Bronchial epithelial cell (primary cell): ENCODE measurements around the gene CACNA2D3. TPM values are rescaled to one million over a fixed set of nuclear protein-coding genes. Genes with fewer than 3 reads are reported as not detected.

Experiments used
- DNase-seq: peaks from one replicate; pipeline ENCODE4 v3.0.0-alpha.2; 2010; ENCODE audit warnings: low read depth
- FAIRE-seq: peaks from 2 replicates; lab custom pipeline; 2011; peaks lifted over from hg19 to GRCh38; lab: Jason Lieb, UNC
- H3K27me3 ChIP-seq: 2 replicates; pipeline ENCODE4 v1.5.1; 2011; ENCODE audit warnings: low read length; ENCODE audit not compliant: control insufficient read depth, insufficient read depth
- H3K36me3 ChIP-seq: 2 replicates; pipeline ENCODE4 v1.5.1; 2011; ENCODE audit warnings: low read length; ENCODE audit not compliant: control insufficient read depth, insufficient read depth
- H3K4me3 ChIP-seq: 2 replicates; pipeline ENCODE4 v1.5.1; 2011; ENCODE audit warnings: mild to moderate bottlenecking, low read depth, low read length, control low read depth
- total RNA-seq: library from RNA; depleted of rRNA; stranded (reverse); fragments of >200 nt; gene quantifications from 2 replicates; pipeline ENCODE4 v1.2.1, GENCODE V29; 2014
- TF ChIP-seq, protein P1 (sequence below): IDR thresholded peaks from 2 replicates; pipeline ENCODE4 v1.5.1; 2011; ENCODE audit warnings: mild to moderate bottlenecking, moderate library complexity, low read length, control low read depth, inconsistent platforms; ENCODE audit not compliant: insufficient read depth, severe bottlenecking

The CACNA2D3 gene
- total RNA-seq, 1 donor from 2014 or later = not detected

DNA sequence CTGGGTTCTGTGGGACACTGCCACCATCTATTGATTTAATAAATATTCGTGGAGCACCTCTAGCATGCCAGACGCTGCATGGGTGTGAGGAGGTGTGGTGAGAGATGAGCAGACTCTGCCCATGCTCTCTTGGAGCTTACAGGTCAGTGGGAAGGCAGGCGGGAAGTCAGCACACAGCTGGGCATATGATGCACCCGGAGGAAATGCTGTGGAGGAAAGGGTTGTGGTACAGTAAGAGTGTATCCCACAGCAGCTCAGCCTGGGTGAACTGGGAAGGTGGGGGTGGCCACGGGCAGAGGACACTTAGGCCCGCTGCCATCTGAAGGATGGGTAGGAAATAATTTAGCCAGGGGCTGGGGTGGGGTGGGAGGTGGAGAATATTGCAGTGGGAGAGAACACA is 392.1 kb downstream of the CACNA2D3 start:
- DNase-seq (no peak), FAIRE-seq (no peak)
- Histone ChIP-seq H3K4me3 (no peak overlapping the region), H3K36me3 (no peaks in the 10 kb centered on the region), H3K27me3 (no peaks in the 10 kb centered on the region)
- TF ChIP-seq, protein P1, sequence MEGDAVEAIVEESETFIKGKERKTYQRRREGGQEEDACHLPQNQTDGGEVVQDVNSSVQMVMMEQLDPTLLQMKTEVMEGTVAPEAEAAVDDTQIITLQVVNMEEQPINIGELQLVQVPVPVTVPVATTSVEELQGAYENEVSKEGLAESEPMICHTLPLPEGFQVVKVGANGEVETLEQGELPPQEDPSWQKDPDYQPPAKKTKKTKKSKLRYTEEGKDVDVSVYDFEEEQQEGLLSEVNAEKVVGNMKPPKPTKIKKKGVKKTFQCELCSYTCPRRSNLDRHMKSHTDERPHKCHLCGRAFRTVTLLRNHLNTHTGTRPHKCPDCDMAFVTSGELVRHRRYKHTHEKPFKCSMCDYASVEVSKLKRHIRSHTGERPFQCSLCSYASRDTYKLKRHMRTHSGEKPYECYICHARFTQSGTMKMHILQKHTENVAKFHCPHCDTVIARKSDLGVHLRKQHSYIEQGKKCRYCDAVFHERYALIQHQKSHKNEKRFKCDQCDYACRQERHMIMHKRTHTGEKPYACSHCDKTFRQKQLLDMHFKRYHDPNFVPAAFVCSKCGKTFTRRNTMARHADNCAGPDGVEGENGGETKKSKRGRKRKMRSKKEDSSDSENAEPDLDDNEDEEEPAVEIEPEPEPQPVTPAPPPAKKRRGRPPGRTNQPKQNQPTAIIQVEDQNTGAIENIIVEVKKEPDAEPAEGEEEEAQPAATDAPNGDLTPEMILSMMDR = no peak

DNA sequence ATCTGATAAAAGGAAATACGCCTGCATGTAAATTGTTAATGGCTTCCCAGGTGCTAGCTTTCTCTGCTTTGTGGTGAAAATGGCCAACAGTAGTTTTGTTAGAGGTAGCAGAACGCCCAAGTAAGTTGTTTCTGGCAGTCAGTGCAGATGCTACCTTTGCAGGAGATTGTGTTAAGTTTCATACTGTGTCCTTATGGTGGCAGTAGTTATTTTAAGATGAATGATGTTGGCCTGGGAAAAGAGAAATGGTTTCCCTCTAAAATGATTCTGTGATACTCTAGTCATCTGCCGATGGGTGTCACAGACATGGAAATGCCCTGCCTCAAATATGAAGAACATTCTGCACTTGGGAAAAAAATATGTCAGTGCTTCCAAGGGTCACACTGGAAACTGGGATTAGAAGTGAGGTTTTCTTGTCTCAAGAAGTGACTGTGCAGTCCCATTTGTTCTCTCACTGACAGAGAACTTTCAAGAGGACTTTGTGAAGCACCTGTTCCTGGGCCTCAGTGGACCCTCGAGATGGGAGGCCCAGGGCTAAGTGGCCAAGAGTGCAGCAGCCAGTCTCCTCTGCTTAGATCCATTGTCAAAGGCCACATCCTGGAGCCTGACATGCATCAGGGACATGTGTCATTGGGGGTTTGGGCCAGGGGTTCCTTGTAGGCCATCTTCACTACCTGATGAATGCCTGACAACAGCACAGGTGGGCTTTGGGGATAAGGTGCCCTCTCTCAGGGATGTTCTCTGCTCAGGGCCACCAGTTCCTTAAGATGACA is 393.3 kb downstream of the CACNA2D3 start:
- no peaks in the 10 kb centered on the region for H3K36me3 ChIP-seq
- H3K4me3 ChIP-seq = no peak overlapping the region
- H3K27me3 ChIP-seq = no peaks in the 10 kb centered on the region
- no peak for FAIRE-seq
- no peak for DNase-seq
- TF ChIP-seq, protein P1 = no peak

DNA sequence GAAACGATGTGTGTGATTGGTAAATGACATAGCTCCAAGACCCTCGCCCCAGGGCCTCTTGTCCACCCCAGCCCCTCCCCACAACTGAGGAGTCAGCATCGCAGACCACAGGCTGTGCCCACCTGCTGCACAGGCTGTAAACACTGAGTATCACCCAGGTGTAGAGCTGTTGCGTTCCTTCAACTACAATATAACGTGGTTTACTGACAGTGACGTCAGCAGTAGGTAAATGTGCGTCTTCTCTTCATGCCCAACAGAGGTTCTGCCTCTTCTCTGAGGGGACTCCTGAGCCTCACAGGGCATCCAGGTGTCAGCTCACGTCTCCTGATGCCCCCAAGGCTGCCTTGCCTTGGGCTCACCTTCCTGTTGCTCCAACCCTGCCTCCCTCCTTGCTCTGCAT is 395.1 kb downstream of the CACNA2D3 start:
- no peaks in the 10 kb centered on the region for H3K36me3 ChIP-seq
- FAIRE-seq (no peak), DNase-seq (no peak)
- H3K27me3 ChIP-seq = no peaks in the 10 kb centered on the region
- H3K4me3 ChIP-seq = no peak overlapping the region
- TF ChIP-seq, protein P1 = no peak

DNA sequence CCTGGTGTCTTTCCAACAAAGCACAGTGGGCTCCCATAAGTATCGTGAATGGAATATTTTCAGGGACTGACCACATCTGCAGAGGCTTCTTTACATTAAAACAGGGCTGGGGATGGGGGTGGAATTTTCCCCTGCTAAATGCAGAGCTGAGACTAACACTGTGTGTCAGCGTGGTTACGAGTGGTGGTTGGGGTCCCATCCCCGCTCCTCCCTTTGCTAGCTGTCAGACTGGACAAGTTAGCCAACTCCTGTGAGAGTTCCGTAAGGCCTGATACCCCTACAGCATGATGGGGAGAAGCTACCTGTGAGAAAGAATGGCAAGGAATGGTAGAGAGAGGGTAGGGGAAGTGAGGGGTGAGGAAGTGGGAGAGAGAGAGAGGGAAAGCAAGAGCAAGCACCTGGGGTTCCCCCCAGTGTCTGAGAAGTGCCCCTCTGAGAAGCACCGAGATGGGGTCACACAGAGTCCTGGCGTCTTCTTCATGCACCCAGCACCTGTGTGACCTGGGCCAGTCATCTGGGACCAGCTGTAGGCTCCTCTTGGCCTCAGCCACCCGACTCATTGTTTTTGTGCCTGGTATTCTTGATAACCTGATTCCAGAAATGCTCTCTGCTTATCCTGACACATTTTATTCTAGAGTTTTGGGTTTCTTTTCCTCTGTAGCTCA is 395.8 kb downstream of the CACNA2D3 start:
- DNase-seq (no peak), FAIRE-seq (no peak)
- TF ChIP-seq, protein P1 = no peak
- H3K36me3 ChIP-seq = no peaks in the 10 kb centered on the region
- H3K4me3 ChIP-seq = no peak overlapping the region
- H3K27me3 ChIP-seq = no peaks in the 10 kb centered on the region

DNA sequence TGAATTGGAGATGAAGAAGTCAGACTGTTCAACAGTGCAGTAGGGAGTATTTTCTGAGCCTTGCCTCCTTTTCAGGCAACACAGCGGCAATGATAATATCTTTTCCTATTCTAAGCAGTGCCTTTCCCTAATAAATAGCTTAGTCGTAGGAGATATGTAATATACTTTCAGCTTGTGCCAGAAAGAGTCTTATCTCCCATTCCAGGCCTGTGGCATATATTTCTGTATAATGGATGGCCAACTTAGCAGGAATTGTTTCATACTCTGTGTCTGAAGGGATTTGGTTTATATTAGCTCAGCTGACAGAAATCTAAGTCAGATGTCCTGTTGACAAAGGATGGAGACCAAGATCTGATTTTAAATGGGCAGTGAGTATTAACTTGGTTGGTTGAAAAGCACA is 397.1 kb downstream of the CACNA2D3 start:
- no peaks in the 10 kb centered on the region for H3K36me3 ChIP-seq
- FAIRE-seq (no peak), DNase-seq (no peak)
- H3K4me3 ChIP-seq = no peak overlapping the region
- H3K27me3 ChIP-seq = no peaks in the 10 kb centered on the region
- TF ChIP-seq, protein P1 = no peak

DNA sequence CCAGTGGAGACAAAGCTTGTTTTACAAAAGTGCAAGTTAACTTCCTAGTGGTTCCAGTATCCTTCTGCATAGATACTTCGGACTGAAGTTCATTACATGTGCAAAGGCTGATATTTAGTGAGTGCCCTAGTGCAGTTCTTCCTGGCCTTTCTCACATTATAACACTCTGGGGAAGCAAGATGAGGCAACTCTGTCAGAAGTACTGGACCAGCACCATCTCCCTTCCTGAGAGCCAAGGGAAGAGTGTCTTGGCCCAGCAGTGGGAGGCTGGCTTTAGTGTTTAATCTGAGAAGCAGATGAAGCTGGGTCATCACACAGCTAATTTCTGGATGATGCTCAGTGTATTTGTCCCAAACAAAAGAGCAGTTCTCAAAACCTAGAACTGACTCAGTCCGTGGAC is 397.7 kb downstream of the CACNA2D3 start:
- H3K27me3 ChIP-seq = no peaks in the 10 kb centered on the region
- DNase-seq (no peak), FAIRE-seq (no peak)
- no peaks in the 10 kb centered on the region for H3K36me3 ChIP-seq
- TF ChIP-seq, protein P1 = no peak
- no peak overlapping the region for H3K4me3 ChIP-seq
